Activated CD4-positive, alpha-beta T cell treated with anti-CD3 and anti-CD28 coated beads for 24 hours (primary cell): Measurements from ENCODE around the gene MT1X.

Experiments
- DNase-seq, 2 donors: peaks; one replicate each; pipeline ENCODE4 v3.0.0-alpha.2; 2020; ENCODE audit warnings: low read depth in 2 of 2

Gene MT1X

DNA sequence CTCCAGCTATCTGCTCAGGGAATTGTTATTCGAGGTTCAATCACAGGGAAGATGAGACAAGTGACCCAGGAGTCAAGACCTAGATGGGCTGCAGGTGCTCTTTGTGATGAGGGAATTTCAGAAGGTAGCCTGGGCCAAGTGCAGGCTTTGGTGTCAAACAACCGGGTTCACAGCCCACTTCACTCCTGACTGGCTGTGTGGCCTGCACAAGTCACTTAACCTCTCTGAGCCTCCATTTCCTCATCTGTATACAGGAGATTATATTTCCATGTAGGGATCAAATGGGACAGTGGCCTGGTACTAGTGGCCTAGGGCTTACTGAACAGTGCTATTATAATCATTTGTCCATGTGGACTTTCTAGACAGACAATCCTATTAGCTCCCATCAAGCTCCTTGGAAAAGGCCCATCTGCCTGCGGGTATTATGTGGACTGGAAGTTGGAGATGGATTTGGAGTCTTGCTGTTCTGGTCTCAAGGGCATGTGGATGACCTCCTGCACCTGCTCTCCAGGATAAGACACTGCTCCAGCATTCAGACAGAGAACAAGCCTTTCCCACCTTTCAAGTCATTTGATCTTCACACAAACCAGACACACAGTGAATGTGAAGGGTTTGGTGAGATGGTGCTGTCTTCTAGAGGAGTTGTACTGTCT, 3.1 kb upstream of the MT1X start:
- no peak for DNase-seq

DNA sequence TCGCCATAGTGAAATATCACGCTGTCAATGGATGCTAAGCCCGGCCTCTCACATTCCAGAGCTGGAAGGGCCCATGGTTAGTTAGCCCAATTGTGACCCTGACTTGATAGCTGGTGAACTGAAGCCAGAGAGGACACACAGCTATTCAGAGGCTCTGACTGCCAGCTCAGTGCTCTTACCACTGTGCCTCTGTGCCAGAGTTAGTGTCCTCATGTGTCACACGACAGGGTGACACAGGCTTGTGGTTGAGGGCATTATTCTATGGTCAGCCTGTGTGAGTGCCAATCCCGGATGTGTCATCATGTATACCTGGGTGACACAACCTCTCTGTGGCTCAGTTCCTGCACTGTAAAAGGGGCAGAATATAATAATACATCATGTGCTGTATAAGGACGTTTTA, 2.5 kb upstream of the MT1X start:
- DNase-seq: no peak

DNA sequence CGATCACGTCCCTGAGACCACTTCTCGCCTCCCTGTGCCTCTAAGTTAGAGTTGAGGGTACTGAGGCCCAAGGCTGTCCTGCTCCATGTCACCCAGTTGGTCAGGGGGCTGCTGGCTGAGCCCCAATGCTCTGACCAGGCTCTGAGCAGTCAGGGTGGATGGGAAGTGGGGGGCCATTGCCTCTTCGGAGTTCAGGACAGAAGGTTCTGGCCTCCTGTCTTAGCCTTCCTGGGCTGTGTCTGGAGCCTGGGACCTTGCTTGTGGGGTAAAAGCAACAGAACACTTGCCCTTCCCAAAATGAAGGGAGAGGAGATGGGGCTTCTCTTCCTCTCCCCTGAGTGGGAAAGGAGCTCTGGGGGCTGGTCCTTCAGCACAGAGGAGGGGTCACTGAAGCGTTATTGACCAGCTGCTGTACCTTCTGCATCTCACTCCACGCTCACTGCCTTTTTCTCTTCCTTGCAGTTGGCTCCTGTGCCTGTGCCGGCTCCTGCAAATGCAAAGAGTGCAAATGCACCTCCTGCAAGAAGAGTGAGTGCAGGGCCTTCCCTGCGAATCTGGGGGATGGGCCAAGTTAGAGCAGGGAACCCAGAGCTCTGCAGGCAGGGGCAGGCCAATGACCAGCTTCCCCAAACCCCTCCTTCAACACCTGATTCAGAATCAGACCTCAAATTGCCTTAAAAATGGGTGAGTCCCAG, 580 bp downstream of the MT1X start:
- DNase-seq: no peak

DNA sequence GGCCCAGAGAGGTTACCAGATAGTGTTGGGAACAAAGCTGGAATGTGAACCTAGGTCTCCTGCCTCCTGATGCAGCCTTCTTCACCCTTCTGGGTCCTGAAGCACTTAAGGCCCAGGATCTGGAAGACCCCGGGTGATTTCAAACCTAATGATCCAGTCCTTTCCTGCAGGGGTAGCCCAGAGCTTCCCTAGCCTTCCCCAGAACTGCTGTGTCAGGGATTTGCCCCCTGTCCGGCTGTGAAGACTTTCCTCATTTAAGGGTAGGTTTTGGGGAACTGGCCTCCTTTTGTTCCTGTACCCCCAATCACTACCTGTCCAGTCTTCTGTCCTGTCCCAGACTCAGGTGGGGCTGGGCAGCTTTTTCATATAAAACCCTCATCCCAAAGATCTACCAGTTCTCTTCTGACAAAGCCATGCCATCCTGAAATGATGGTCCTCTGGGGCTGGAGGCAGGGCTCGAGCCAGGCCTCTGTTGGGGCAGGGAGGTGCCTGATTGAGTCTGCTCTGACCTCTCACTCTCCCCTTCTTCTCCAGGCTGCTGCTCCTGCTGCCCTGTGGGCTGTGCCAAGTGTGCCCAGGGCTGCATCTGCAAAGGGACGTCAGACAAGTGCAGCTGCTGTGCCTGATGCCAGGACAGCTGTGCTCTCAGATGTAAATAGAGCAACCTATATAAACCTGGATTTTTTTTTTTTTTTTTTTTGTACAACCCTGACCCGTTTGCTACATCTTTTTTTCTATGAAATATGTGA, 1.3 kb downstream of the MT1X start:
- no peak for DNase-seq

DNA sequence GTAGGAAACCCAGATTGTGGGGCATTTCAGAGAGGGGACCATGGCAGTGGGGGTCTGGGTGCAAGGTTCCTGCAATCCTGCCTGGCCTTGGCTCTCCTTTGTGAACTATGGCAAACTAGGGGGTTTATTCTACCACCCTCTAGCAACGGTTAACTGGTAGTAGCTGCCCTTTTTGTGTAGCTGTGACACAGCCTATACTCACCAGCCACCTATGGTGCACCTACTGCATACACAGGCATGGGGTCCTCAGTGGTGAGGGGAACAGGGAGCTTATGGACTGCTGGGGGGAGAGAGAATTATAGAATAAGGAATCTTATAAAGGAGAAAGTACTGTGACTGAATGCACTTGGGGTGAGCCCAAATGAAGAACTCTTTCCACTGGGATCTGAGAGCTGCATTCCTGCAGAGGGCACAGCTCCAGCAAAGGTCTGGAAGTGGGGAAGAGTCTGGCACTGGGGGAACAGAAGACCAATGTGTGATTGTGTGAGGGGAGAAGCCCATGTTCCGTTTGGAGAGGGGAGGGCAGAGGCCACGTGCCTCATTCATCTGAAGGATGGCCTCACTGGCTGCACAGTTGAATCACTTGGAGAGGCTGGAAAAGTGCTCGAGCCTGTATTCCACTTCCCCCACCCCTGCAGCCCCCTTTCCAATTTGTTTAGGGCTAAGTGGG, 2.1 kb downstream of the MT1X start:
- no peak for DNase-seq

DNA sequence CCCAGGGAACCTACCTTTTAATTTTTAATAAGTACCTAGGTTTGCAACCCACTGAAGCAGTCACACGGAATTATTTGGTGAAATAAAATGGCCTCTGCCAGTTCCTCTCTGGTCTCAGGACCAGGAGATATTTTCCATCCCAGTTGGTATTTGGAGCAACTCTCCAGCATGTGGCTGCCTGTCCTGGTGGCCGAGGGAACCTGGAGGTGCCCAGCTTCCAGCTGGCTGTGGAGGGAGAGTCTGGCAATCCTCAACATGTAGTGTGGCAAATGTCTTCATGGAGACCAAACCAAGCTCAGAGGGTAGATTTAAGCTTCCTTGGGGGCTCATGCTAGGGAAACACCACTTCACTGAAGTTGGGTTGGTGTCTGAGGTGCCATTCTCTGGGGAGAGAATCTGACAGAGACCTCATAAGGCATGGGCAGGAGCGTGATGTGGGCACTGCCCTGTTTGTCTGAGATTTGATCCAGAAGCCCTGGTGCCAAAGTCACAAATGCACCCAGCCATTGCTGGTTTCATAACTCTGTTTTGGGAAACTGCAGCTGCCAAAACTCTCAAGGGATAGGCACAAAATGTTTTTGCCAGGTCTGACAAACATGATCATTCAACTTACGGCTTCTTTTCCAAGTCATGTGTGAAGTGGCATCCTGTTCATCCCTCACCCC, 2.8 kb downstream of the MT1X start:
- no peak for DNase-seq

DNA sequence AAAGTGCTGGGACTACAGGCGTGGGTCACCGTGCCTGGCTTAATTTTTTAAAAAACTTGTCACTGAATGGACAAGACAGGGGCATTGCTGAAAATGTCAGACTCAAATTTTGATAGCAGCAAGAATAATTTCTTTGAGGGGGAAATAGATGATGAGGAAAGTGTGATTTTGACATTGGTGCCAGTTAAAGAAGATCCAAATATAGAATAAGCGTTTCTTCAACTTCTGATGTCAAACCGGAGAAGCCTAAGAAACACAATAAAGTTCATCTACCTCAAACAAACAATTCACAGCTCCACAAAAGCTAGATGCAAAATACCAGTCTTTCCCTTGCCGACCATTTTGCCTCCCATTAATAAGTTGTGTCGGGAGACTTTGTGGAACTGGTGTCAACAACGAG, 4.5 kb downstream of the MT1X start:
- DNase-seq: no peak

DNA sequence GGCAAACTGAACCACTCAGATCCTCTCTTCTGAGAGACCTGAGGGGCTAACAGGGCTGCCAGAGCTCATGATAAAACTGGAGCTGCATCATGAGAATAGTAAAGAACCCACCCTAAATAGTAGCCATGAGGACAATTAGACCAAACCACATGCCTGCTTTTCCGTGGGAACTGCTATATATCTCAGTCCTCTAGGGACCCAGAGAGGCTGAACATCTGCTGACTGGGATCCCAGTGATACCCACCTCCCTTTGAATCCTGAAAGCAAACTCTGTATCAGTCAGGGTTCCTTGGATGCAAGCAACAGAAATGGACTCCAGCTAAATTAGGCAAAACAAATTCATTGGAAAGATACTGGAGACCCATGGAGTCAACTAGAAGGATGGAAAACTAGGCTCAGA, 6.5 kb downstream of the MT1X start:
- DNase-seq: no peak

DNA sequence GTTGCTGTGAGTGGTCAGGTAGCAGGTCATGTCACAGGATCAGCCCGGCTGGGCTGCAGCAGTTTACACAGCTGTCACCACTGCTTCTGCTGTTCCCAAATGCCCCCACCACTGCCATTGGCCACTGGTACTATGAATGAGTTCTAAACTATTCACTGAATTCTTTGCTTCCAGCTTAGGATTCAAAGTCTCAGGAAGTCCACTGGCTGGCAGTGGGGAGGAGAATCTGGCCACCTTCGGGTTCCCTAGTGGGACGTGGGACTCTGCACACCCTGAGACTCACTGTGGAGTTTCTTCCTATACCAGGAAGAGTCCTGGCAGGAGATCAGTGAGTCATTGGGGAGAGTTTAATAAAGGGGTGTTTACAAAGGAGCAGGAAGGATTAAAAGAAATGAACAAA, 6.9 kb downstream of the MT1X start:
- no peak for DNase-seq

DNA sequence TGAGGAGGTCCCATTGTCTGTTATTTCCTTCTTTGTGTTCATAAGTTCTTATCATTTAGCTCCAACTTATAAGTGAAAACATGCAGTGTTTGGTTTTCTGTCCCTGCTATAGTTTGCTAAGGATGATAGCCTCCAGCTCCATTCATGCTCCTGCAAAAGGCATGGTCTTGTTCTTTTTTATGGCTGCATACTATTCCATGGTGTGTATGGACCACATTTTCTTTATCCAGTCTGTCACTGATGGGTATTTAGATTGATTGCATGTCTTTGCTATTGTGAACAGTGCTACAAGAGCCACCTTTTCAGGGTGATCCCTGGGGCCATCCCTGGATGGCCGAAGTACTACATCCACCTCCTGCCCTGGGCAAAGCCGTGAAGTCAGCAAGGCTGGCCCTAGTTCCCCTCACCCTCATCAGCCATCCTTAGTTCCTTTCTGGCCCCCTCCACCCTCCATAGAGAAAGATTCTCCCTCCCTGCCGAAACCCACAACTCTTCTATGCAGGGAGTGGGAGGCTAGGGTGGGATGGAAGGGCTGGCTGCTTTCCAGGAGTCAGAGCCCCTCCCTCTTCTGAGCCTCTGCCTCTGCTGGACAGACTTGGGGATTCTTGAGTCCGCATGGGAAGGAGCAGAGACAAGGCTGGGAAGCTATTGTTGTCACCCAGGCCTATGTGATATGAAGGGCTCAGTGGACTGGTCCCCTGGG, 8.3 kb downstream of the MT1X start:
- DNase-seq: no peak

DNA sequence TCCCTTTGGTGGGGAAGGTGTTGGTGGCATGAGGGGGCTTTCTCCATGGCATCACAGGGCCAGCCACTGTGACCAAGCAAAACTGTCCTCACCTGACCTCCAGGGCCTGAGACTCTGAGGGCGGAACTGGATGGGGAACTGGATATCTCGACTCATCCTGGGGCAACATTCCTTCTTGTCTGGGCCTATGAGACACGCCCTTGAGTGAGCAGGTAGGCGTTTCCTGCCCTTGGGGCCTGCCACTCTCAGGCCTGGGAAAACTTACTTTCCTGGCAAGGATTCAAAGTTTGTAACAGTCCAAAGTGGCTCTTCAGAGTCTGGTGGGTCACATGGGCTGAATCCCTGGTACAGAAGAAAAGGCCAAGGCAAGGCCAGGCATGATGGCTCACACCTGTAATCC, 9.6 kb downstream of the MT1X start:
- DNase-seq: no peak

DNA sequence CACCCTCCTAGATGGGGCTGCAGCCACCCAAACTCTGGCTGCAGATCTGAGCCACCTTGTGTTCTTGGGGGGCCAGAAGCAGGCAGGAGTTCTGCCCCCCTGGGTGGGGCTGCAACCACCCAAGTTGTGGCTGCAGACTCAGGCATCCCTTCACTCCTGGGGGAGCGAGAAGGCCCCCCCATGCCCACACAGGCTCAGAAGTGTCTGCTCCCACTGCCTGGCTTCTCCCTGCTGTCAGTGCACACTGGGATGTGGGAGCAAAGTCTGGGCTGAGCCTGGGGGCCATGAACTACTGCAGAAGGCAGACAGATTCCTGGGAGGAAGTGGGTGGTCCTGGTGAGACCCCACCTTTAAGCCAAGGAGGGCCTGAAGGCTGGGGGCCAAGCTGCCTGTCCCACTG, 13.0 kb downstream of the MT1X start:
- DNase-seq: no peak

DNA sequence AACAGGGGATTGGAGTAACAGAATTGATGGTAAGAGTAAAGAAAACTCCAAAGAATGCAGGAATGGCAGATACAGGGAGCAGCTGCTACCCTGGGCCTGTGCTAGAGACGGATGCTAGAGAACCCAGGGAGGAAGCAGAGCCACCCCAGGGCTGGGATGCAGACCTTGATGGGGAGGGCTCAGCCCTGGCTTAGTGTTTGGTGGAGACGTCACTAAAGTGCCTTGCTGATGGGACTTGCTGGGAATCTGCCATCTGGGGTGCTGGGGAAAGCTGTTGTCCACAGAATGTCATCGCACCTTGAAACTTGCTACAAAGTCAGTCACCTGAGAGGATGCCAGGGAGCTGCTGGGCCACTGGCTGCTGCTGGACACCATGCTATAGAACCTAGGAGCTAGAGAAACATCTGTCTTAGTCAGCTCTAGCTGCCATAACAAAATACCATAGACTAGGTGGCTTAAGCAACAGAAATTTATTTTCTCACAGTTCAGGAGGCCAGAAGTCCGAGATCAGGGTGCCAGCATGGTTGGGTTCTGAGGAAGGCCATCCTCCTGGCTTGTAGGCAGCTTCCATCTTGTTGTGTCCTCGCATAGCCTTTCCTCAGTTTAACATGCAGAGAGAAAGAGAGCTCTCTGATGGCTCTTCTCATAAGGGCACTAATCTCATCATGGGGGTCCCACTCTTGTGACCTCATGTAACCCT, 15.3 kb downstream of the MT1X start:
- no peak for DNase-seq

DNA sequence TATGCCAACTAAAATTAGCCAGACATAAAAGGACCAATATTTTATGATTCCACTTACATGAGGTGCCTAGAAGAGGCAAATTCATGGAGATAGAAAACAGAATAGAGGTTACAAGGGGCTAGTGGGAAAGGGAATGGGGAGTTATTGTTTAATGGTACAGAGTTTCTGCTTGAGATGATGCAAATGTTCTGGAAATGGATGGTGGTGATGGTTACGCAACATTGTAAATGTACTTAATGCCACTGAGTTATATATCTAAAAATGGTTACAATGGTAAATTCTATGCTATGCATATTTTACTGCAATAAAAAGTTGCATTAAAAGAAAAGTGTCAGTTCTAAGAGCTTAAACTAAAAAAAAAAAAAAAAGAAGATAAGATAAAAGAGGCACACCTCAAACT, 17.9 kb downstream of the MT1X start:
- DNase-seq: no peak

DNA sequence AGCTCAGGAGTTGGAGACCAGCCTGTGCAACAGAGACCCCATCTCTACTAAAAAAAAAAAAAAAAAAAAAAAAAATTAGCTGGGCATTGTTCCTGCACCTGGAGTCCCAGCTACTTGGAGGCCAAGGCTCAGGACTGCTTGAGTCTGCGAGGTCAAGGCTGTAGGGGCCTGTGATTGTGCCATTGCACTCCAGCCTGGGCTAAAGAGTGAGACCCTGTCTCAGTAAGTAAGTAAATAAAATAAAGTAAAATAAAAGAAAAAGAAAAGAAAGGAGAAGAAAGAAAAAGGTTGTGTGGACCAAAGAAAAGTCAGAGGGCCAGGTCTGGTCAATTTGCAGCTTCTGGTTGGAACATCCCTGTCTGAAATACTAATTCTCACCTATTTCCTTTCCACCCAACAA, 18.4 kb downstream of the MT1X start:
- DNase-seq: no peak

DNA sequence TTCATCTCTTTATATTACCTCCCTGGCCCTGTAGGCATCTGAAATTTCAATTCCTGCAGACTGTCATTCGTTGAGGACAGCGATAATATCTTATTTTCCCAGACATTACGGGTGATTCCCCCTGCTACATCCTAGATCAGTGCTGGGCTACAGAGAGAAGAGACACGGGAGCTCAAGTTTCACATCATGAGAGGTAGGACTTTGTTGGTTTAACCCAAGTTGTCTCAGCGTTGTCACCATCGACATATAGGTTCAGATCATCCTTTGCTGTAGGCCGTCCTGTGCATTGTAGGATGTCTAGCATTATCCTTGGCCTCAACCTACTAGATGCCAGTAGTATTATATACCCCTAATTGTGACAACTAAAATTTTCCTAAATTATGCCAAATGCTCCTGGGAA, 19.3 kb downstream of the MT1X start:
- DNase-seq: no peak

DNA sequence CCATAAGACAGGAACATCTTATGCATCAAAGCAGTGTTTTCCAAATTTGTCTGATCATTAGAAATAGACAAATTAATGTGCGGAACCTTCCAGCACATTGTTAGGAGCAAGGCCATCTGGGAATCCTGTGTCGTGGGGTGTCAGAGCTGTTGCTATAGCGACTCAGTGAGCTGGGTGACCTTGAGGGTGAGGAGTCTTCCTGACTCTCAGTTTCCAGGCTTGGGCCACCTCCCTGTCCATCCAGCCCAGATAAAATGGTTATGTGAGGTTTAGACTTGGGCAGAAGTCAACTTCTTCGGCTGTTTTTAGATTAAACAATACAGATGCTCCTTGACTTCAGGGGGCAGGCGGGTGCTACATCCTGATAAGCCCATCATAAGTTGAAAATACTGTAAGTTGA, 20.6 kb downstream of the MT1X start:
- no peak for DNase-seq

DNA sequence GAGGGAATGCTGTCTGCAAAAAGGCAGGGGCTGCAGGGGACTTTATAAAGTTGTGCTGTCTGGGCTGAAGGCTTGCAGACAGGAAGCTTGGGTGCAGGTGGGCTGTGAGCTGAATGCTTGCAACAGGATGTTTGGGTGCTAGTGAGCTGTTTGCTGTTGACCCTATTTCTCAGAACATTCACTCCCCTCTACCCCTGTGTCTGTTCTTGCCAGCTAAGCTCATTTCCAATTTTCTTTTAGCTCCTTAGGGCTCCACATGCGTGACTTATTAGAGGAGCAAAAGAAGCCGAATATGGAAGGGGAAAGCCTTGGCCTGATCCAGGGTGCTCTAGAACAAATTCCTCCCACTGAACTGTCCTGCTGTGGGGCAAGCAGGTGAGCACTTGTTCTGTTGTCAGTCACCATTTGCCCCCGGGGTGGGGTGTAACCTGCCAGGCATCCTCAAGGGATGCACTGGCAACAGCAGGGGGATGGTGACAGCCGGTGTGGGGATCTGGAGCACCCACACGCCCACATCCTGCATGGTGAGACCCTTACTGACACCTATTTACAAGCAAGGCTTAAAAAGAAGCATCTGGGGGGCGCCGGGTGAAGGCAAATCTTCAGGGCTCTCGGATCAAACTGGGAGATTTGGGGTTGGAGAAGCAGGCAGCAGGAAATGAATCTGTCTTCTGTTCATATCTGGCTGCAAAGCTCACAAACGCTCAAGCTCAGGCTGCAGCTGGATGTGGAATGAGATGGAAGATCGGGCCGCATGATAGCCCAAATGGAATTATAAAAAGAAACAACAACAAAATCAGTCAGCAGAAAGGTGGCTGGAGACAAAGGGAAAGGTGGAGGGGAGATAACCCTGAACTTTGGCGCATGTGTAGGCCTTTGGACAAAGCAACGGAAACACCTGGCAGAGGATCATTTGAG, 26.5 kb downstream of the MT1X start:
- DNase-seq: no peak

DNA sequence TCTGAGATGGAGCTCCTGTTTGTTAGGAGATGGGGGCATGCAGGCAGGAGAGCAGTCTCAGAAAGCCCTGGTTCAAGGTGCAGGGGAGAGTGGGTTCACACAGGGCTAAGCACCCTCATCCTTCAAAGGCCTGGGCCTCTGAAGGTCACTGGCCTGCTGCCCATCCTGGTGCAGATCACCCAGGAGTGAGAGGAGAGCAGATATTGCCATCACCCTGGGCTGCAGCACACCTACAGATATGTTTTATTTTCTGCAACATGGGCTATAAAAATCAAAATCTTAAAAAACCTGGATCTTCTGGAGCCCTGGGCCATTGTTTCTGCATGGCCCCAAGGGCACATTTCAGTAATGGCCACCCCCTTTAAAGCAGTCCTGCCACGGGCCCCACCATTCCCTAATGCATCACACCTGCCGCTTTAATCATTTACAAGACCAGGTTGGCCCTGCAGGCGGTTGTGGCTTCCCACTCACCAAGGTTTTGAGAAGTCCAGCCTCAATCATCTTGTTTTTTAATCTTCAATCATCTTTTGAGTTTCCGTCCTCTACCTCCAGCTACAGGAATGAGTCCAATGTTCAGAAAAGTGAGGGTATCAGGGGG, 27.3 kb downstream of the MT1X start:
- no peak for DNase-seq
